ENCODE data around the gene KRT80.

The KRT80 gene

GRCh38 chr12:52151837-52152783, 39.7 kb downstream of the KRT80 start:
- no peak for DNase-seq

GRCh38 chr12:52151153-52151836, 40.5 kb downstream of the KRT80 start:
- no peak for DNase-seq

GRCh38 chr12:52149651-52150241, 42.1 kb downstream of the KRT80 start:
- DNase-seq = no peak

GRCh38 chr12:52149182-52149641, 42.6 kb downstream of the KRT80 start:
- DNase-seq = no peak

GRCh38 chr12:52148464-52149181, 43.2 kb downstream of the KRT80 start:
- no peak for DNase-seq

GRCh38 chr12:52147964-52148463, 43.8 kb downstream of the KRT80 start:
- DNase-seq = no peak

GRCh38 chr12:52147367-52147963, 44.3 kb downstream of the KRT80 start:
- no peak for DNase-seq

- DNase-seq = no peak
Measured at GRCh38 chr12:52146822-52147366, 44.9 kb downstream of the KRT80 start.

GRCh38 chr12:52146089-52146821, 45.6 kb downstream of the KRT80 start:
- no peak for DNase-seq

- no peak for DNase-seq
Measured at GRCh38 chr12:52145228-52146088, 46.4 kb downstream of the KRT80 start.

- DNase-seq = no peak
Measured at GRCh38 chr12:52144512-52145227, 47.1 kb downstream of the KRT80 start.

GRCh38 chr12:52142431-52142830, 49.4 kb downstream of the KRT80 start:
- no peak for DNase-seq

GRCh38 chr12:52141875-52142274, 49.9 kb downstream of the KRT80 start:
- no peak for DNase-seq

- no peak for DNase-seq
Measured at GRCh38 chr12:52141306-52141705, 50.5 kb downstream of the KRT80 start.

GRCh38 chr12:52139579-52140062, 52.2 kb downstream of the KRT80 start:
- DNase-seq = no peak

GRCh38 chr12:52139147-52139546, 52.7 kb downstream of the KRT80 start:
- DNase-seq = no peak

- DNase-seq = no peak
Measured at GRCh38 chr12:52137746-52138145, 54.1 kb downstream of the KRT80 start.

GRCh38 chr12:52132754-52133161, 59.1 kb downstream of the KRT80 start:
- DNase-seq = no peak

- no peak for DNase-seq
Measured at GRCh38 chr12:52130711-52131110, 61.1 kb downstream of the KRT80 start.
